ENCODE results near the gene TCEA3. TPM values are rescaled to one million over a fixed set of nuclear protein-coding genes. Genes with fewer than 3 reads are reported as not detected.

TCEA3 gene
- total and polyA plus RNA-seq, 7 experiments from 2014 or later: 20.2 to 59.2 (median 49.3) TPM

DNA sequence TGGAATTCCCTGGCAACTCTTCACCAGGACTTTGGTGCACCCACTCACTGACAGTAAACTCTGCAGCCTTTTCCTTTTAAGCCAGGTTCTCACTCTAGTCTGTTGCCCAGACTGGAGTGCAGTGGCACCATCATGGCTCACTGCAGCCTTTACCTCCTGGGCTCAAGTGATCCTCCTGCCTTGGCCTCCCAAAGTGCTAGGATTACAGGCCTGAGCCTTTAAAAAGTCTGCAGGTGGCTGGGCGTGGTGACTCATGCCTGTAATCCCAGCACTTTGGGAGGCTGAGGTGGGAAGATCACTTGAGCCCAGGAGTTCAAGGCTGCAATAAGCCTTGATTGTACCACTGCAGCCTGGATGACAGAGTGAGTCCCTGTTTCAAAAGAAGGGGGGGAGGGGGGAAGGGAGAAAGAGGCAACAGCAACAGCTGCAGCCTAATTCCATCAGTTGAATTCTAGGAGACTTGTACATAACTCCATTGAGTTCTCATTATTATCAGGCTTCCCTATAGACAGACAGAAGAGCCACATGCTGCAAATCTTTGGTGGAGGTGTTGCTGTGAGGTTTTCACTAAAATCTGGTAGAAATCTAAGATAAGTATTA, 72.4 kb downstream of the TCEA3 start:
- intact Hi-C loops (cut with micrococcal nuclease): no loop called here
- no peaks in the 10 kb centered on the region for H3K27me3 Mint-ChIP-seq
- no peak overlapping the region for H3K27ac ChIP-seq (ENCODE audit: low read depth, low read length)
- no peak overlapping the region for H3K4me3 Mint-ChIP-seq
- H3K9me3 ChIP-seq (ENCODE audit: control insufficient read depth in 2 of 3, low read length in 3 of 3): no peaks in the 10 kb centered on the region
- DNase-seq (no peak), ATAC-seq (no peak)
- H3K9me3 Mint-ChIP-seq: peaks cover 0 to 17% (median 0%) of the 10 kb centered on the region in 11 donors
- POLR2A ChIA-PET: no interaction called here
- no peaks in the 10 kb centered on the region for H3K4me1 ChIP-seq (ENCODE audit: control insufficient read depth in 2 of 2, insufficient read depth in 2 of 2, low read length in 2 of 2)
- no peaks in the 10 kb centered on the region for H3K36me3 ChIP-seq (ENCODE audit: control insufficient read depth in 2 of 3, insufficient read depth in 3 of 3, low read length in 3 of 3)
- no peak overlapping the region for H3K27ac Mint-ChIP-seq
- CTCF ChIA-PET: no interaction called here
- H3K36me3 Mint-ChIP-seq: peaks cover 0 to 13% (median 8%) of the 10 kb centered on the region in 5 donors
- H3K4me1 Mint-ChIP-seq: peaks cover 4 to 14% (median 6%) of the 10 kb centered on the region in 7 donors
- no peak overlapping the region for H3K4me3 ChIP-seq (ENCODE audit: low read length)
- no peaks in the 10 kb centered on the region for H3K27me3 ChIP-seq (ENCODE audit: control insufficient read depth in 2 of 2, insufficient read depth in 2 of 2, low read length in 2 of 2)

DNA sequence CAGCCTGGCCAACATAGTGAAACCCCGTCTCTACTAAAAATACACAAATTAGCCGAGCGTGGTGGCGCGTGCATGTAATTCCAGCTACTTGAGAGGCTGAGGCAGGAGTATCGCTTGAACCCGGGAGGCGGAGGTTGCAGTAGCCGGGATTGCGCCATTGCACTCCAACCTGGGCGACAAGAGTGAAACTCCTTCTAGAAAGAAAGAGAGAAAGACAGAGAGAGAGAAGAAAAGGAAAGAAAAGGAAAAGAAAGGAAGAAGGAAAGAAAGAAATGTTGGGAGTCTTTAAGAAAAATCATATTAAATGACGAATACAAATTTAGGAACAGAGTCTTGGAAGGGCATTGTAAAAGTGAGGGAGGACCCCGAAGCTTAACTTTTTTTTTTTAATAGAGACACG, 78.6 kb downstream of the TCEA3 start:
- CTCF ChIA-PET: no interaction called here
- H3K27me3 Mint-ChIP-seq: no peaks in the 10 kb centered on the region
- Histone ChIP-seq H3K27me3 (ENCODE audit: control insufficient read depth in 2 of 2, insufficient read depth in 2 of 2, low read length in 2 of 2) (no peaks in the 10 kb centered on the region), H3K27ac (ENCODE audit: low read depth, low read length) (no peak overlapping the region), H3K9me3 (ENCODE audit: control insufficient read depth in 2 of 3, low read length in 3 of 3) (no peaks in the 10 kb centered on the region), H3K4me3 (ENCODE audit: low read length) (no peak overlapping the region), H3K36me3 (ENCODE audit: control insufficient read depth in 2 of 3, insufficient read depth in 3 of 3, low read length in 3 of 3) (peaks cover 0 to 7% (median 0%) of the 10 kb centered on the region in 3 experiments), H3K4me1 (ENCODE audit: control insufficient read depth in 2 of 2, insufficient read depth in 2 of 2, low read length in 2 of 2) (peaks cover 12% of the 10 kb centered on the region in 2 donors)
- intact Hi-C loops (cut with micrococcal nuclease): loop anchor here (2.0 to 10.0 kb wide), 4 partner anchors 185 to 1561 kb away; partner anchors contain the start of genes E2F2 (in 2 of the 2), SRRM1 (in 1 of the 2) and USP48 (in 1 of the 2)
- H3K4me3 Mint-ChIP-seq: peak overlapping the region in 5 of 10 donors; percentile 3 to 65 (median 16)
- H3K4me1 Mint-ChIP-seq: peaks cover 25 to 31% (median 30%) of the 10 kb centered on the region in 7 donors
- DNase-seq: no peak
- POLR2A ChIA-PET: interaction anchor here (0.9 to 2.4 kb wide), 3 partner anchors 16 to 180 kb away, joined by 3 to 62 read pairs (median 4); partner anchors contain the start of gene ZNF436
- no peak for ATAC-seq
- H3K9me3 Mint-ChIP-seq: peaks cover 0 to 2% (median 0%) of the 10 kb centered on the region in 11 donors
- H3K27ac Mint-ChIP-seq: peak overlapping the region in 1 of 9 donors; percentile 38
- peaks cover 0 to 7% (median 0%) of the 10 kb centered on the region in 5 donors for H3K36me3 Mint-ChIP-seq

DNA sequence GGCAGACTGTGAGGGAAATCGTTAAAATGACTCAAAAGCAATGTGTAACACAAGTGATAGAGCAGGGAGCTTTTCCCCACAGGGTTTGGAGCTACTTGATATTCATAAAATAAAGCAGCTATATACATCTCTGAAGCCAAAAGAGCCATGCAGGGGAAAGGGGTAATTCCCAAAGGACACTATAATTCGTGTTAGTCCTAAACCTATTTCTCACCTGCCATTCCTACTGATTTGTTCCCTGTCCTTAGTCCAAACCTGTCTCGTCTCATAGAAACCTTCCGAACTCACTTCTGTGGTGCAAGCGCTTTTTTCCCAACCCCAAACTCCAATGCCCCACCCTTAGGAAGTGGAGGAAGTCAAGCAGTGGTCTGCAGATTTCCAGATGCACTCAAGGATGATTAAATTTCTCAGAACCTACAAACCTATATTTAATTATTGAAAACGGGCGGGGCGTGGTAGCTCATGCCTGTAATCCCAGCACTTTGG, 79.5 kb downstream of the TCEA3 start:
- Histone ChIP-seq H3K36me3 (ENCODE audit: control insufficient read depth in 2 of 3, insufficient read depth in 3 of 3, low read length in 3 of 3) (peaks cover 0 to 7% (median 0%) of the 10 kb centered on the region in 3 experiments), H3K4me1 (ENCODE audit: control insufficient read depth in 2 of 2, insufficient read depth in 2 of 2, low read length in 2 of 2) (peaks cover 21% of the 10 kb centered on the region in 2 donors), H3K27me3 (ENCODE audit: control insufficient read depth in 2 of 2, insufficient read depth in 2 of 2, low read length in 2 of 2) (no peaks in the 10 kb centered on the region), H3K4me3 (ENCODE audit: low read length) (peak overlapping the region; percentile 89), H3K27ac (ENCODE audit: low read depth, low read length) (peak overlapping the region; percentile 83), H3K9me3 (ENCODE audit: control insufficient read depth in 2 of 3, low read length in 3 of 3) (no peaks in the 10 kb centered on the region)
- Mint-ChIP-seq H3K36me3 (peaks cover 0 to 9% (median 0%) of the 10 kb centered on the region in 5 donors), H3K4me3 (peak overlapping the region; percentile 81 to 100 (median 93)), H3K4me1 (peaks cover 30 to 40% (median 39%) of the 10 kb centered on the region in 7 donors), H3K27ac (peak overlapping the region; percentile 89 to 98 (median 95)), H3K9me3 (peaks cover 0 to 2% (median 0%) of the 10 kb centered on the region in 11 donors), H3K27me3 (no peaks in the 10 kb centered on the region)
- intact Hi-C loops (cut with micrococcal nuclease): loop anchor here (1.0 to 10.0 kb wide), 9 partner anchors 23 to 1560 kb away; partner anchors contain the start of genes ASAP3 (in 2 of the 2), E2F2 (in 2 of the 2), SRRM1 (in 1 of the 2) and TCEA3 (in 1 of the 2)
- ChIA-PET CTCF (no interaction called here), POLR2A (interaction anchor here (0.6 to 2.4 kb wide), 16 partner anchors 10 to 1297 kb away, joined by 3 to 62 read pairs (median 4); partner anchors contain the start of gene ZNF436)
- DNase-seq (no peak), ATAC-seq (no peak)

DNA sequence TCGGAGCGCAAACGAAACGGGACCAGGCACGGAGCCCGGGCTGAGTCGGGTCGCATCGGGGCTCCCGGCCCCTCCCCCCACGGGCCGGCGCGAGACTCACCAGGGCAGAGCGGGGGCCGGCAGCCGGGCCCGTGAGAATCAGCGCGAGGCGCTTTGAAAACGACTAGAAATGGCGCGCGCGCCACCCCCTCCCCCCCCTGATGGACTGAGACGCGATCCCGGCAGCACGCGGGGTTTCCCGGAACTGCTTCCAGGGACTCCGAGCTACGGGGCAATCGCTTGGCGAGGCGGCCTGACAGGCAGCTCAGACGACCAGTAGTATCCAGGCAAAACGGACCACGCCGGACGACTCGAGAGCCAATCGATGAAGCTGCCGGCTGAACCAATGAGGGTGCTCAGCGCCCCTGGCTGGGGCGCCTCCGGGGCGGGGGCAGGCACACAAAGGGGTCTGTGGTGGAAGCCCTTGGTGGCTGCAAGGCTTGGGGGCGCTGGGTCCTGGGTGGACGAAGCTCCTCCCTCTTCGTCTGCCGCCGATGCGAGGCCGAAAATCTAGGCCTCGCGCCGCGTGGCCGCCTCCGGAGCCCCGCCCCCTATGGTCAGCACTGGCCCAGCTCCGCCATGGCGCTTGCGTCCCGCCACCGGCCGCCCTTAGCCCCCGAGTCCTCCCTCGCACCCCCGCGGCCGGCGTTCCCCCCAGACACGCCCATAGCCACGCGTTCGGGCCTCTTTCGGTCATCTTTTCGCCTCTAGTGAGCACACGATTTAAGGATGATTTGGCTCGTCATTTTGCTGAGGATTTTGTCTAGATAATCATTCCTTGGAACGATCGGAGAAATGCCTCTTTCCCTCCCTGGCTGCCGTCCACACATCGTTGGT, 80.2 kb downstream of the TCEA3 start, which contains the start of gene HNRNPR:
HNRNPR (minus strand) TSS at position 174 of the 876 bp plus-strand sequence. CDS start 3,276 bp downstream, outside the sequence.
- H3K27me3 Mint-ChIP-seq: no peaks in the 10 kb centered on the region
- H3K27ac Mint-ChIP-seq: peak within 1 kb of the TSS; percentile 89 to 98 (median 97)

DNA sequence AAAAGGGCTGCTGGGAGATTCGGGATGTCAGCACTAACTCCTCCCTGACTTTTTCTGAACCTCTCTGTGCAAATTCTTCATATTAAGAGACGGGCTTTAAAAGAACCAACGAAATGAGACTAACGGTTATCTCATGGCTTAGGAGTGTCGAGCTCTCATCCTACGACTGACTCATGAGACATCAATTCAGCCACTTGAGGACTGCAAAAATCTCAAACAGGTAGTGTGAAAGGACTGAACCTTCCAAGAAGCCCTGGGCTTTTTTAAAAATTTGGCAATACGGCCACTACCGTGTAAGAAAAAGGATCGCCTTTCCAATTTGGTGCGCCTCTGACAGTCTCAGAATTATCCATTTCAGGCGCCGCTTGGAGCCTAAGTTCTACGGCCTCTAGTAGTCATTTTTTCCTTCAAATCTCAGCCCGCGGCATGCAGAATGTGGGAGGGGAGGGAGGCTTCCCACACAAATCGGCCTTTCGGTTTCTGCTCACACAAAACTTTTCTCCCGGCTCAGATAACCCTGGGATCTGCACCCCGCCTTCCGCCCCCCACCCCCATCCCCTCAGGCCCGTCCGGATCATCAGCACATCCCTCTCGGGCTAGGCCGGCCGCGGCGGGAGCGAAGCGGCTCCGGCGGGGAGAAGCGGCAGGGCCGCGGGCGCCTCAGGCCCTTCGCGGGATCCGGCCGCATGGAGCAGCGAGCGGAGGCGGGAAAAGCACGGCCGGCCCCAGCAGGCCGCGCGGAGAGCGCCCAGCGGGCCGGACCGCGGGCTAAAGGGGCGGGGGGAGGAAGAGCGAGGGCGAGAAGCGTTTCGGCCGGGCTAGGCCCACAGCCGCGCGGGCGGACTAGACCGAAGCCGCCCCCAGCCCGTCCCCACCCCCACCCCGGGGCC, 81.1 kb downstream of the TCEA3 start:
- H3K4me3 ChIP-seq (ENCODE audit: low read length): peak overlapping the region; percentile 89
- H3K36me3 ChIP-seq (ENCODE audit: control insufficient read depth in 2 of 3, insufficient read depth in 3 of 3, low read length in 3 of 3): peaks cover 0 to 7% (median 0%) of the 10 kb centered on the region in 3 experiments
- no peaks in the 10 kb centered on the region for H3K27me3 ChIP-seq (ENCODE audit: control insufficient read depth in 2 of 2, insufficient read depth in 2 of 2, low read length in 2 of 2)
- peak overlapping the region; percentile 83 for H3K27ac ChIP-seq (ENCODE audit: low read depth, low read length)
- DNase-seq (peak in 7 of 9 donors; percentile 5 to 68 (median 19)), ATAC-seq (peak; percentile 0)
- CTCF ChIA-PET: interaction anchor here (0.7 to 1.0 kb wide), 2 partner anchors 25 to 58 kb away, joined by 3 to 6 read pairs; no protein-coding TSS in a partner anchor
- no peaks in the 10 kb centered on the region for H3K27me3 Mint-ChIP-seq
- H3K4me1 Mint-ChIP-seq: peaks cover 38 to 56% (median 52%) of the 10 kb centered on the region in 7 donors
- POLR2A ChIA-PET: interaction anchor here (1.0 to 2.4 kb wide), 11 partner anchors 9 to 401 kb away, joined by 3 to 62 read pairs (median 6); partner anchors contain the start of gene ZNF436
- peaks cover 31 to 37% of the 10 kb centered on the region in 2 donors for H3K4me1 ChIP-seq (ENCODE audit: control insufficient read depth in 2 of 2, insufficient read depth in 2 of 2, low read length in 2 of 2)
- H3K27ac Mint-ChIP-seq: peak overlapping the region; percentile 87 to 98 (median 93)
- peaks cover 0 to 2% (median 0%) of the 10 kb centered on the region in 11 donors for H3K9me3 Mint-ChIP-seq
- H3K4me3 Mint-ChIP-seq: peak overlapping the region; percentile 81 to 100 (median 93)
- peaks cover 0 to 12% (median 0%) of the 10 kb centered on the region in 5 donors for H3K36me3 Mint-ChIP-seq
- no peaks in the 10 kb centered on the region for H3K9me3 ChIP-seq (ENCODE audit: control insufficient read depth in 2 of 3, low read length in 3 of 3)
- intact Hi-C loops (cut with micrococcal nuclease): loop anchor here (1.0 to 10.0 kb wide), 10 partner anchors 25 to 1559 kb away; partner anchors contain the start of genes ASAP3 (in 2 of the 2), E2F2 (in 2 of the 2), SRRM1 (in 1 of the 2) and TCEA3 (in 1 of the 2)

More for the DNA sequence above, 80.2 kb downstream of the TCEA3 start, which contains the start of gene HNRNPR:
- DNase-seq (peak; percentile 90 to 99 (median 97)), ATAC-seq (peak; percentile 97)
- H3K36me3 ChIP-seq (ENCODE audit: control insufficient read depth in 2 of 3, insufficient read depth in 3 of 3, low read length in 3 of 3): peaks cover 0 to 7% (median 0%) of the 10 kb centered on the region in 3 experiments
- no peaks in the 10 kb centered on the region for H3K27me3 ChIP-seq (ENCODE audit: control insufficient read depth in 2 of 2, insufficient read depth in 2 of 2, low read length in 2 of 2)
- H3K27ac ChIP-seq (ENCODE audit: low read depth, low read length): peak within 1 kb of the TSS; percentile 83
- ChIA-PET POLR2A (interaction anchor here (0.6 to 2.4 kb wide), 20 partner anchors 10 to 1583 kb away, joined by 3 to 62 read pairs (median 4); partner anchors contain the start of gene ZNF436), CTCF (interaction anchor here (1.0 kb wide), 1 partner anchor 24 kb away, joined by 3 read pairs; no protein-coding TSS in a partner anchor)
- intact Hi-C loops (cut with micrococcal nuclease): loop anchor here (1.0 to 10.0 kb wide), 9 partner anchors 24 to 1560 kb away; partner anchors contain the start of genes ASAP3 (in 2 of the 2), E2F2 (in 2 of the 2), SRRM1 (in 1 of the 2) and TCEA3 (in 1 of the 2)
- H3K4me3 Mint-ChIP-seq: peak within 1 kb of the TSS; percentile 81 to 100 (median 94)
- no peaks in the 10 kb centered on the region for H3K9me3 ChIP-seq (ENCODE audit: control insufficient read depth in 2 of 3, low read length in 3 of 3)
- H3K4me1 ChIP-seq (ENCODE audit: control insufficient read depth in 2 of 2, insufficient read depth in 2 of 2, low read length in 2 of 2): peaks cover 25 to 28% of the 10 kb centered on the region in 2 donors
- peaks cover 34 to 47% (median 45%) of the 10 kb centered on the region in 7 donors for H3K4me1 Mint-ChIP-seq
- H3K36me3 Mint-ChIP-seq: peaks cover 0 to 11% (median 0%) of the 10 kb centered on the region in 5 donors
- peaks cover 0 to 2% (median 0%) of the 10 kb centered on the region in 11 donors for H3K9me3 Mint-ChIP-seq
- peak within 1 kb of the TSS; percentile 89 for H3K4me3 ChIP-seq (ENCODE audit: low read length)
